ENCODE results near the gene ERVFRD-1.
"Not testable (repeated sequence)": the region's sequence is repeated elsewhere in the genome, so short reads cannot be mapped to it uniquely, and the experiment has no call there.

Gene ERVFRD-1

GRCh38 chr6:11129908-11130565, 18.5 kb upstream of the ERVFRD-1 start:
- Histone ChIP-seq H3K4me3 (no peak overlapping the region), H3K27ac (no peak overlapping the region)
- no peak for TF ChIP-seq CTCF (IDR thresholded peaks at IDR 0.05)
- DNase-seq (ENCODE audit: low spot score), result no peak

- no peak for DNase-seq (ENCODE audit: low spot score)
- no peak overlapping the region for H3K27ac ChIP-seq
- no peak for TF ChIP-seq CTCF (IDR thresholded peaks at IDR 0.05)
- no peak overlapping the region for H3K4me3 ChIP-seq
Measured at GRCh38 chr6:11128608-11129007, 17.1 kb upstream of the ERVFRD-1 start.

GRCh38 chr6:11126876-11127275, 15.4 kb upstream of the ERVFRD-1 start:
- H3K4me3 ChIP-seq, result no peak overlapping the region
- TF ChIP-seq CTCF (IDR thresholded peaks at IDR 0.05), result no peak

GRCh38 chr6:11123978-11124377, 12.5 kb upstream of the ERVFRD-1 start:
- no peak for TF ChIP-seq CTCF (IDR thresholded peaks at IDR 0.05)
- Histone ChIP-seq H3K27ac (no peak overlapping the region), H3K4me3 (no peak overlapping the region)
- no peak for DNase-seq (ENCODE audit: low spot score)

More at GRCh38 chr6:11126876-11127275, 15.4 kb upstream of the ERVFRD-1 start:
- H3K27ac ChIP-seq, result no peak overlapping the region
- no peak for DNase-seq (ENCODE audit: low spot score)

GRCh38 chr6:11122380-11122779, 10.9 kb upstream of the ERVFRD-1 start:
- no peak for TF ChIP-seq CTCF (IDR thresholded peaks at IDR 0.05)
- DNase-seq (ENCODE audit: low spot score), result no peak
- Histone ChIP-seq H3K27ac (no peak overlapping the region), H3K4me3 (no peak overlapping the region)

- DNase-seq (ENCODE audit: low spot score), result no peak
- no peak for TF ChIP-seq CTCF (IDR thresholded peaks at IDR 0.05)
- H3K27ac ChIP-seq, result no peak overlapping the region
- no peak overlapping the region for H3K4me3 ChIP-seq
Measured at GRCh38 chr6:11121851-11122250, 10.3 kb upstream of the ERVFRD-1 start.

GRCh38 chr6:11120271-11121005, 8.9 kb upstream of the ERVFRD-1 start:
- TF ChIP-seq CTCF (IDR thresholded peaks at IDR 0.05), result no peak
- DNase-seq (ENCODE audit: low spot score), result no peak

GRCh38 chr6:11115808-11116536, 4.4 kb upstream of the ERVFRD-1 start:
- DNase-seq (ENCODE audit: low spot score); H3K27ac ChIP-seq; H3K4me3 ChIP-seq: not testable (repeated sequence)

More at GRCh38 chr6:11120271-11121005, 8.9 kb upstream of the ERVFRD-1 start:
- Histone ChIP-seq H3K27ac (no peak overlapping the region), H3K4me3 (no peak overlapping the region)
